Activated naive CD4-positive, alpha-beta T cell treated with anti-CD3 and anti-CD28 coated beads, Interleukin-2, amount 50 U/mL, for 24 hours (primary cell): ENCODE data around the gene PPP2R2B.

ENCODE experiments used
- H3K27ac Mint-ChIP-seq: one replicate; pipeline ENCODE4 v1.8.0; 2021; ENCODE audit warnings: mild to moderate bottlenecking, mixed read lengths
- H3K27me3 Mint-ChIP-seq: one replicate; pipeline ENCODE4 v1.8.0; 2021; ENCODE audit warnings: mixed read lengths
- H3K36me3 Mint-ChIP-seq: one replicate; pipeline ENCODE4 v1.8.0; 2021; ENCODE audit warnings: mixed read lengths
- H3K4me1 Mint-ChIP-seq: one replicate; pipeline ENCODE4 v1.8.0; 2021; ENCODE audit warnings: mixed read lengths
- H3K4me3 Mint-ChIP-seq: one replicate; pipeline ENCODE4 v1.8.0; 2021; ENCODE audit warnings: mild to moderate bottlenecking, mixed read lengths
- H3K9me3 Mint-ChIP-seq: one replicate; pipeline ENCODE4 v1.8.0; 2021; ENCODE audit warnings: mixed read lengths

The PPP2R2B gene

DNA sequence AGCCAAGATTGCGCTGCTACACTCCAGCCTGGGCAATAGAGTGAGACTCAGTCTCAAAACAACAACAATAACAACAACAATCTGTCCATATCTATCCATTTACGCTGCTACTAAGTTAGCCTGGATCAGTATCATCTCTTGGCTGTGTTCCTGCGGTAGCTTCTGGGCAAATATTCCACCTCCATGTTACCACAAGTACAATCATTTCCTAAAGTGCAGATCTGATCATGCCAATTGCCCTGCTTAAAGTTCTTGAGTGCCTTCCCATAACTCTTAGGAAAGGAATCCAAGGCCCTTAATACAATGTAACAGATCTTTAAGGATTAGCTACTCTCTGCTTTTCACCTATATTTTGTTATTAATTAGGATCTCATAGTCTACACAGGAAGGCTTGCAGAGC is 15.4 kb upstream of the PPP2R2B start:
- Mint-ChIP-seq H3K27ac (no peak overlapping the region), H3K4me3 (no peak overlapping the region), H3K27me3 (peaks cover 5% of the 10 kb centered on the region), H3K4me1 (no peaks in the 10 kb centered on the region), H3K36me3 (peaks cover 2% of the 10 kb centered on the region), H3K9me3 (no peaks in the 10 kb centered on the region)

DNA sequence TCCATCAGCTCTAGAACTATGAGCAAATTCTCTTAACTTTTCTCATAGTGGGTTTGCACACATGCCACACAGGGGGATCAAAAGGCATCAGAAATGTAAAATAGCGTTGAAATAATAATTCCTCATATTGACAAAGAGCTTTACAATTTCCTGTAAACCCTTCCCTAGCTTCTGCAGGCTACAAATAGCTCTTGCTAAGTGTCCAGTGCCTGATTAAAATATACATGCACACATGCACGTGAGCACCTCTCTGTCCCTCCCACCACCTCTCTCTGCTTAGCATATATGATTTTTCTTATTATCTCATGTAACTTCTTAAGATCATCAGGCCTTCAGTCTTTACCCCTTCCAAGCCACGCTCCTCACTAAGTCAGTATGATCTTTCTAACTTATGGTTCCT is 13.7 kb upstream of the PPP2R2B start:
- Mint-ChIP-seq H3K27me3 (peaks cover 3% of the 10 kb centered on the region), H3K4me1 (no peaks in the 10 kb centered on the region), H3K4me3 (no peak overlapping the region), H3K9me3 (no peaks in the 10 kb centered on the region), H3K36me3 (no peaks in the 10 kb centered on the region), H3K27ac (no peak overlapping the region)

DNA sequence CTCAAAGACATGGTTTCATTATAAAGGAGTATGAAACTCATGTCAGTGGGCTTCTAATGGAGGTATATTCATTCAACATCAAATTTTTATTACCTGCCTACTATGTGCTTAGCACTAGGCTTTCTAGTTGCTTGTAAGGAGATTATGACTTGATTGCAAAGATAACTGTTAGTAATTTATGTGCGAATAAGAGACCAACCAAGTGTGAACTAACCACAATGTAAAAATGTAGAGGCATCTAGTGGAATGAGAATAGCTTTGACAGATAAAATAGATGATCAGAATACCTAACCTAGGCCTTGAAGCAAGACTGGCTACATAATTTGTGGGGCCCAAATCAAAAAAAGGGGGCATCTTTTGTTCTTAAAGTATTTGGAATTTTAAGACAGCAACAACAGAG is 13.0 kb upstream of the PPP2R2B start:
- H3K9me3 Mint-ChIP-seq = no peaks in the 10 kb centered on the region
- no peaks in the 10 kb centered on the region for H3K36me3 Mint-ChIP-seq
- no peak overlapping the region for H3K4me3 Mint-ChIP-seq
- no peaks in the 10 kb centered on the region for H3K27me3 Mint-ChIP-seq
- no peak overlapping the region for H3K27ac Mint-ChIP-seq
- H3K4me1 Mint-ChIP-seq = no peaks in the 10 kb centered on the region

DNA sequence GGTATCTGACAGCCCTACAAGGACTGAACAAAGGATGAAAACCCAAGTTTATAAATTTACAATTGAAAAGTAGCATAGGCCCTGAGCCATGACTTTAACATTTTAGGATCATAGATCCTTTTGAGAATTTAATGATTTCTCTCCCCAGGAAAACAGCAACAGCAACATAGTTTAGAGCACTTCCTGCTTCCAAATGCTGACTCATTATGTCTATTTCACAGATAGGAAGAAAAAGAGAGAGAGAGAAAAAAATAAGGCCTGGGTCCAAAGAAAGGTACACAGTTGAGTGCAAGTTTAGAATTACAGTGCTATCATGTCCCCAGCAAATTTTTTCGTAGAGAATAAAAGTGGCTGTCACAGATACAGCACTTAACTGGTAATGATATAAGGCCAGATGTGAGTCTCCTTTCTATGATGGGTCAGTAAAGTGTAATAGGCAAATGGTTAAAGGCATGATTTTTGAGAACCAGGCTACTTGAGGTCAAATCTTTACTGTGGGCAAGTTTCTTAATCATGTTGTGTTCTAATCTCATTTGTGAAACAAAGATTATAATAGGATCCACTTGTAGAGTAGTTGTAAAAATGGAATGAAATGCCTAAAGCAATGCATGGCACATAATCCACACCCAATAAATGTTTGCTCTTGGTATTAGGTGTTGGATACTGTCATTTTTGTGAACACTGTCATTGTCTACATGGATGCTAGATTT is 12.3 kb upstream of the PPP2R2B start:
- Mint-ChIP-seq H3K27ac (no peak overlapping the region), H3K4me3 (no peak overlapping the region), H3K27me3 (no peaks in the 10 kb centered on the region), H3K36me3 (no peaks in the 10 kb centered on the region), H3K4me1 (no peaks in the 10 kb centered on the region), H3K9me3 (no peaks in the 10 kb centered on the region)

DNA sequence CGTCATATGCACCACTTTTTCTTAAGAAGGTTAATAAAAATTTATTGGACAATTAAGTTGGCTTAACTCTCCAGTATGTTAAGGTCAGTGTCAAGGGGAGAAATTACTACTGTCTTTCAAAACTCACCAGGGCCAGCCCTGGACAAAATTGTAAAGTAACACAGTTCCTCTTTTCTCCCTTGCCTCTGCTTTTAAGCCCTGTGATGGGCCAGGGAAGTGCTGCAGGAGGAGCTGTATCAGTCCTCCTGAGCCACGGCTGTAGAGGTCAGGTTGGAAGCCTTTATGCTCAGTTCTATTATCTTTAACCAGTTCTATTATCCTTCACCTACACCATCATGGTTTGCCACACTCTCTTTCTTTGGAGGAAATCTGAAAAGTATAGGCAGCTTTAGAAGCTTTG is 11.5 kb upstream of the PPP2R2B start:
- Mint-ChIP-seq H3K4me1 (no peaks in the 10 kb centered on the region), H3K36me3 (no peaks in the 10 kb centered on the region), H3K9me3 (no peaks in the 10 kb centered on the region), H3K27me3 (no peaks in the 10 kb centered on the region), H3K27ac (no peak overlapping the region), H3K4me3 (no peak overlapping the region)

DNA sequence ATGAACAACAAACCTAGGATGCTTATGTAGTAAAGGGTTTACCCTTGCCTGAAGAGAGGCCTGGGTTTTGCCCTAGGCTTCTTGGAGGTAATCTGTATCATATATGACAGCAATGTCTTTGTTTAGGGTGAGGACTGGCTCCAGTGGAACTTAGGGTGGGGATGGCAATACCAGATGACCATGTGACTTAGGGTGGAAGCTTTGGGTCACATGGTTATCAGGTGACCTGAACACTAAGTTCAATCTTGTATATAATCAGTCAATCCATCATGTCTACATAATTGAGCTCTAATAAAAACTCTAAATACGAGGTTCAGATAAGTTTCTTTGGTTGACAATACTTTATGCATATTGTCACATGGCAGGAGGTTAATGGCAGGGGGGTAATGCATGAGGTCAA is 10.6 kb upstream of the PPP2R2B start:
- Mint-ChIP-seq H3K27ac (no peak overlapping the region), H3K4me3 (no peak overlapping the region), H3K36me3 (no peaks in the 10 kb centered on the region)

DNA sequence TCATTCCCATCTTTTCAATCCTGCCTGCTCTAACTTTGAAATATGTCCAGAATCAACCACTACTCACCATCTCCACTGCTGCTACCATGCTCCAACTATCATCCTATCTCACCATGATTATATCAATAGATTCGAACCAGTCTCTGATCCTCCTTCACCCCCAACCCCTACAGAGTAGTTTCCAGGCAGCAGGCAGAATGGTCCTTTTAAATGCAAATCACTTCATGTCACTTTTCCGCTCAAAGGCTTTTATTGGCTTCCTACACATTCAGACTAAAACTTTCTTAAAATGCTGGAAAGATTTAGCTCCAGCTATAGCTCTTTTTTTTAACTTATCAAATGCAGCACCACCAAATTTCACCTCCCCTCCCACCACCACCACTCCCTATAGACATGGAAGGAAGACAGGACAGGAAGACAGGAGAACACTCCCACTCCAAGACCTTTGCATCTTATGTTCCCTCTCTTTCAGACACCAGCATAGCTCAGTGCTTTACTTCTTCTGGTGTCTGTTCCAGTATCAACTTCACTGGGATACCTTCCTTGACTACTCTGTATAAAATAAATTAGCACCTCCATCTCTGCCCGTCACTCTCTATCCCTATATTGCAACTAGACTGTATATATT is 9.9 kb upstream of the PPP2R2B start:
- Mint-ChIP-seq H3K4me1 (no peaks in the 10 kb centered on the region), H3K36me3 (no peaks in the 10 kb centered on the region), H3K27me3 (peaks cover 4% of the 10 kb centered on the region), H3K27ac (no peak overlapping the region), H3K4me3 (no peak overlapping the region), H3K9me3 (no peaks in the 10 kb centered on the region)

More for the DNA sequence above, 10.6 kb upstream of the PPP2R2B start:
- H3K27me3 Mint-ChIP-seq = peaks cover 1% of the 10 kb centered on the region
- no peaks in the 10 kb centered on the region for H3K9me3 Mint-ChIP-seq
- H3K4me1 Mint-ChIP-seq = no peaks in the 10 kb centered on the region

DNA sequence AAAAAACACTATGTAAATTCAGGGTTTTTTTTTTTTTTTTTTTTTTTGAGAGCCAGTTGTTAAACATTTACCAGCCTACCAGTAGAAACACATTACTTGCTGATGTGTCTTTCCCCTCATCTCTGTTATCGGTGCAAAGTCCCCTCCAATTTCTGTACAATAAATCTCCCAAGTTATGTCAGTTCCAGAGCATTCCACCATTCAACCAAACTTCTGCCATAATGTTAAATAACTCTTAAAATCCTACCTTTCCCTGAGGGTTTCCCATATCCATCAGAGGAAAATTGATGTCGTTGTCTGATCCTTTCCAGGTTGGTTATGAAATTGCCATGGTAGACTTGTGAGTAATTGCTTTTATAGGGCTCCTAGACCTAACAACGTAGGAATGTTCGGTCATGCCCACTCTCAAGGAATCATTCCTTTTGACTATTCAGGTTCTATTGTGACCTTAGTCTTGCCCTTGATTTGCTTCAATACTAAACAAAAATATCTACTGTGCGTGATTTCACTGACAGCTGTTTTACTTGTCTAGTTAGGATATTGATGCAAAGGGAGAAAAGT is 5.6 kb upstream of the PPP2R2B start:
- no peaks in the 10 kb centered on the region for H3K4me1 Mint-ChIP-seq
- no peak overlapping the region for H3K4me3 Mint-ChIP-seq
- H3K27ac Mint-ChIP-seq = no peak overlapping the region
- peaks cover 14% of the 10 kb centered on the region for H3K27me3 Mint-ChIP-seq
- H3K9me3 Mint-ChIP-seq = no peaks in the 10 kb centered on the region
- no peaks in the 10 kb centered on the region for H3K36me3 Mint-ChIP-seq

DNA sequence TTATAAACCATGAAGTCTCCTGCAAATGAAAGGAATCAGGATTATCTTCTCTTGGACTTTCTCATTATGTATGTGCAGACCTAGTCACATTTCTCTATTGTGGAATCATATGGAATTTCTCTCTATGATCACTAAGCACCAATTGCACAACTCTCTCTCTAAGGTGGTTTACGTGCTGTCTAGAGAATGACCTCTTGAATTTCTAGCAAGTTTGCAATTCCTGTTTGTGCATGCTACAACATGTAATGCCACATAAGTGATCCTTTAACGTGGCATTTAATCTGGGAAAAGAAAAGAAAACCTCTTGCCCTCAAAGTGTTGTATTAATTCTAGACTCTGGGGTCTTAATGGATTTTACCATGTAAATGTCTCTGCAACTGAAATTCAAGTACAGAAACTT is 5.0 kb upstream of the PPP2R2B start:
- no peaks in the 10 kb centered on the region for H3K9me3 Mint-ChIP-seq
- no peak overlapping the region for H3K27ac Mint-ChIP-seq
- no peaks in the 10 kb centered on the region for H3K4me1 Mint-ChIP-seq
- peaks cover 16% of the 10 kb centered on the region for H3K27me3 Mint-ChIP-seq
- H3K36me3 Mint-ChIP-seq = no peaks in the 10 kb centered on the region
- H3K4me3 Mint-ChIP-seq = no peak overlapping the region

DNA sequence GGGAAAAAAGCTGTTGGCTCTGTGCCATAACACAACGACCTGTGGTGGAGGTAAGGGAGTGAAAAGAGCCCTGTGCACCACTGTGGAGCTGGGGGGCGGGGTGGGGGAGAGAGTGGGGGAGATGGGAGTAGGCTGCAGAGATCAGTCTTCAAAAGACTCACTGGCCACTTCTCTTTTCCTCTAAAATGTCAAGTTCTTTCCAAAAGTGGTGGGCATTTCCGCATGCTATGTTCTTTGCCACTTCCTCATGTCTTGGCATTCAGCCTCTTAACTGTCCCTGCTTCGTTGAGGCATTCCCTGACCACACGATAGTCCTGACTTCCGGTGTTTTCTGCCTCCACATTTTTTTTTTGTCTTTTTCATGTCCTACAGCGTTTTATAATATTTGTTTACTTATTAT is 2.4 kb upstream of the PPP2R2B start:
- peaks cover 16% of the 10 kb centered on the region for H3K27me3 Mint-ChIP-seq
- no peaks in the 10 kb centered on the region for H3K9me3 Mint-ChIP-seq
- H3K4me3 Mint-ChIP-seq = no peak overlapping the region
- no peak overlapping the region for H3K27ac Mint-ChIP-seq
- no peaks in the 10 kb centered on the region for H3K36me3 Mint-ChIP-seq
- H3K4me1 Mint-ChIP-seq = peaks cover 7% of the 10 kb centered on the region

DNA sequence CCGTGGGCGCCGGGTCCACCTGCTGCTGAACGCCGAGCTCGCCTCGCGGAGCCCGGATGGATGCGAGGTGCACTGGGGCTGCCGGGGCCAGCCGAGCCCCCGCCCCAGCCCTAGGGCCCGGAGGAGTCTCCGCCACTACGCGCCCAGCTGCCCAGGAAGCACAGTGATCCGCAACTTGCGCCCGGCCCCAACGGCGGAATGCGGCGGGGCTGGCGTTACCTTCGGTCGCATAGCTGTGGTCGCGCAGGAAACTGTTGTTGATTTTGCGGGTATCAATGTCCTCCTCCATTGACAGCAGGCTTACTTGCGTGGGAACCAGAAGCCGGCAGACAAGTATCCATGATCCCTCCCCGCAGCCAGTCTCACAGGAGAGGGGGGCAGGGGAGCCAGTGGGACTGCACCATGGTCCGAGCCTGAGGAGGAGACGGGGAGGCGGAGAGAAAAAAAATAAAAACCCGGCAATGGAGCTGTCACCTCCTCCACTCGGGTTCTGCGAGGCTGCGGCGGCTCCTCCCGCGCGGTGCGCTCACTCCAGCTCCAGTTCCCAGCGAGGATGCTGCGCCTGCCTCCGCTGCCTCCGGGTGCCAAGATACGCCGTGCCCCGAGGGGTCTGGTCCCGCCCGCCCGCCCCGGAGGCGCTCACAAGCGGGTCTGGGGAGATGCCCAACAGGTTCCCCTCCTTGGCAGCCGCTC is 628 bp downstream of the PPP2R2B start:
- Mint-ChIP-seq H3K36me3 (peaks cover 3% of the 10 kb centered on the region), H3K27ac (no peak overlapping the region), H3K27me3 (peaks cover 15% of the 10 kb centered on the region), H3K9me3 (no peaks in the 10 kb centered on the region), H3K4me1 (peaks cover 7% of the 10 kb centered on the region), H3K4me3 (peak overlapping the region; percentile 84)

DNA sequence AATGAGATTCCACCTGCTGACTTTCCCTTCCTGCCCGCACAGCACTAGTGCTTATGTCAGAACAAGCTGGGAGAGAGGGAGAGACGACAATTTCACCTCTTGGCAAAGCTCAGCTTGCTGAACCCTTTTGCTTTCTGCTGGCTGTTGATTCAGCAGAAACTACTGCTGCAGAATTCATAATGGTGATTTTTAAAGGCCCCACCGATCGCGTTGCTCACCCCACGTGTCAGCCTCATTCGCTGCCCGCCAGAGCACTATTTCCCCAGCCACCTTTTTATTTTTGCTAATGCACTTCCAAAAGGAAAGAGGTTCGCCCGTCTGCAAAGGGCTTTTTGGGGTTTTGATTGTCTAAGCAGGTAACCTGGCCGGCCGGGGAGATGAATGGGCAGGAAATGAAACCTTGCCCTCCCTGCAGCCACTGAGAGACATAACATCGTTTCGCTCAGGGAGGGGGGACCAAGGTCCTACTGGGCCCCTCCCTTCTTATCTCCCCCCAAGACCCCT is 1.3 kb downstream of the PPP2R2B start:
- H3K9me3 Mint-ChIP-seq = no peaks in the 10 kb centered on the region
- peaks cover 3% of the 10 kb centered on the region for H3K36me3 Mint-ChIP-seq
- H3K4me1 Mint-ChIP-seq = peaks cover 7% of the 10 kb centered on the region
- peaks cover 15% of the 10 kb centered on the region for H3K27me3 Mint-ChIP-seq
- H3K4me3 Mint-ChIP-seq = peak overlapping the region; percentile 84
- no peak overlapping the region for H3K27ac Mint-ChIP-seq

DNA sequence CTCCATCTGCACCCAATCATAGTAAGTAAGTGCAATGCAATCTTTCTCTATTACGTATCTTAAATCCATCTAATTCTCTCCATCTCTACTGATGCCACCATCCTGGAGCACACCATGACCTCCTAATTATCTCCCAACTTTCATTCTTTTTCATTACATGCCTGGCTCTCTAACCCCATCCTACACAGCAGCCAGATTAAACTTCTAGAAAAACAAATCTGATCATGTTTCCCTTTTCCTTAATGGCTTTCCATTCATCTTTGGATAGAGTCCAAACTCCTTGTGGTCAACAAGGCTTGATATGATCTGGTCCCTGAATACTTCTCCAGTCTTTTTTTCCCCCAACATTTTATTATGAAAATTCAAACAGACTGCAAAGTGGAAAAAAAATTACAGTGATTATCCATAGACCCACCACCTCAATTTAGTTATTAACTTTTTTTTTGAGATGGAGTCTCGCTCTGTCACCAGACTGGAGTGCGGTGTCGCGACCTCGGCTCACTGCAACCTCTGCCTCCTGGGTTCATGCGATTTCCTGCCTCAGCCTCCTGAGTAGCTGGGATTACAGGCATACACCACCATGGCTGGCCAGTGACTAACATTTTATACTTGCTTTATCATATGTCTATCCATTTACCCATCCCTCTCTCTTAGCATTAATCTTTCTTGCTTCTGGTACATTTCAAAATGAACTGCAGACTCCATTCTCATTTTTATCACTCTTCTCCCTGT is 5.2 kb downstream of the PPP2R2B start:
- Mint-ChIP-seq H3K27ac (peak overlapping the region; percentile 3), H3K4me1 (peaks cover 7% of the 10 kb centered on the region), H3K36me3 (peaks cover 3% of the 10 kb centered on the region), H3K27me3 (peaks cover 3% of the 10 kb centered on the region), H3K9me3 (no peaks in the 10 kb centered on the region), H3K4me3 (no peak overlapping the region)

DNA sequence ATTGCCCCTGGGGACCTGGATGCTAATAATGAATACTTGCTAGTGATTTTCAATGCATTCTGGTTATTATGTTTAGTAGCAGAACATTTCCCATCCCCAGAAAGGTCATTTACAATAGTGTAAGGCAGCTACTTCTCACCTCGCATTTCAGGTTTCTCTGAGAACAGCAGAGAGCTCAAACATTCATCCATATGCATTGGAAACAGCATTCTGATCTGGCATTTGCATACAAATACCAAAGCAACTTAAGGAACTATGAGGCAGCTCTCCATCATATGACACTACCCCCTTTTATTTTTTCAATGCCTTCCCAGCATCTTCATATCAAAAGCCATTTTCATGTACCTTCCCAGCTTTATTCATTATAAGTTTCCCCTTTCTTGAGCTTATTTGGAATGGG is 6.4 kb downstream of the PPP2R2B start:
- no peaks in the 10 kb centered on the region for H3K9me3 Mint-ChIP-seq
- H3K4me3 Mint-ChIP-seq = no peak overlapping the region
- no peak overlapping the region for H3K27ac Mint-ChIP-seq
- peaks cover 5% of the 10 kb centered on the region for H3K4me1 Mint-ChIP-seq
- H3K27me3 Mint-ChIP-seq = peaks cover 3% of the 10 kb centered on the region
- peaks cover 3% of the 10 kb centered on the region for H3K36me3 Mint-ChIP-seq

DNA sequence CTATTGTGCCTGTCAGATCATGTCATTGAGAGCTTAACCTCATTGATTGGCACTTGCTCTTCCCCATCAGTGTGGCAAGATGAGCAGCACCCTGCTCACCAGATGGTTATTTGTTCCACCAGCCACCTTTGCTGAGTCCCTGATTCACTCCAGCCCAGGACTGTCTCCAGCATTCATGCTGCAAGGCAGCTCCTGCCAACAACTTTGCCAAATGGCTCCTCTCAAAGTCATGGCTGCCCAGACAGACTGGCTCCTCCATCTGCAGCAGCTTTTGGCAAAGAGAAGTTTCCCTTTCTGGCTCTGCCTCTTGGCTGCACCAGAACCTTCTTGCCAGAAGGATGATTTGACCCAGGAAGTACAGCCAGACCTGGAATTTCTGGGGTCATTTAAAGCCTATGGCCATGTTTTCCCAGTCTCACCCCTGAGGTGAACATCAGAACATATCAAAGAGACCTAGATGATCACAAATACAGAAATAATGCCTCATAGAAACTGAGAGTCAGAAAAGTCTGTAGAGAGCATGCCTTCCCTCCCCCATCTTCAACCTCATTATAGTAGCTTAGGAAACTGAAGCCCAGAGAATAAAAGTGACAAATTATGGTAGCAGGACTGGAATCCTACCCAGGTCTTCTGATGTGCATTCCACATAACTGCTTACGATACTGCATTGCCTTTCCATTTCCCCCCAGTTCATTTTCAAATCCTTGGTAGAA is 10.4 kb downstream of the PPP2R2B start:
- no peaks in the 10 kb centered on the region for H3K36me3 Mint-ChIP-seq
- no peak overlapping the region for H3K27ac Mint-ChIP-seq

More for the DNA sequence above, 10.4 kb downstream of the PPP2R2B start:
- no peaks in the 10 kb centered on the region for H3K4me1 Mint-ChIP-seq
- H3K4me3 Mint-ChIP-seq = no peak overlapping the region
- no peaks in the 10 kb centered on the region for H3K27me3 Mint-ChIP-seq
- H3K9me3 Mint-ChIP-seq = no peaks in the 10 kb centered on the region
